GM18519 (cell line): ENCODE measurements around the gene FIBP.

Experiments
- ATAC-seq: cut with Tn5 transposase; IDR thresholded peaks from one replicate; pipeline ENCODE4 v1.9.1; 2021; ENCODE audit warnings: mild to moderate bottlenecking, moderate library complexity; ENCODE audit not compliant: unreplicated experiment, low FRiP score

The FIBP gene

DNA sequence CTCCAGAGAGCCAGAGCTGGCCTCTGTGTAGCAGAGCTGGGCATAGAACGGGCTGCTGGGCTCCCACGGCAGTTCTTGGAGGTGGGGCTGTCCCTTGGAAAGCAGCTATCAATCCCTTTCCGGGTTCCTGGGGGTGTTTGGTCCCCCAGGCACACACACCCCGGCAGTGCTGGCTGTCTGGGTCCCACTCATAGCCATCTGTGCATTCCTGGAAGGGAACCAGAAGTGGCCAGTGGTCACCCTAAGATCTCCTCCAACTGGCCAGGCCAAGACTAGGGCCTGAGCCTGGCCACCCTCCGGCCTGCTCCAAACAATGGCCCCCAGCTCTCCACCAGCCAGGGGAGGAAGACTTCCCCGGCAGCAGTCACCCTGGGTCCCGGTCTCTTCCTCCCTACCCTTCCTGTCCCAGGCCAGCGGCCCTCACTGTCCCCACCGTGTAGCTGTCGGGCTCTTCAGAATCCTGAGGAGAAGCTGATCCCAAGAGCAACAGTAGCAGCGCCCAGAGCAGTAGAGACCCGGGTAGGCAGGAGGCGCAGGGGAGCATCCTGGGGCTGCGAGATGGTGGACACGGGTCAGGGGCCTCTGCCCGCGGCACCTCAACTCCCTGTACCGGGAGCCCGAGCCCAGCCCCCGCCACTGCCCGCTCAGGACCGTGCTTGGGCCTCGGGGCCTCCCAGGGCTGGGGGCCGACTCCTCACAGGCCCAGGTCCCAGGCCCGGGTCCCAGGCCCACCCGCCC, 16.3 kb downstream of the FIBP start:
- ATAC-seq = no peak

DNA sequence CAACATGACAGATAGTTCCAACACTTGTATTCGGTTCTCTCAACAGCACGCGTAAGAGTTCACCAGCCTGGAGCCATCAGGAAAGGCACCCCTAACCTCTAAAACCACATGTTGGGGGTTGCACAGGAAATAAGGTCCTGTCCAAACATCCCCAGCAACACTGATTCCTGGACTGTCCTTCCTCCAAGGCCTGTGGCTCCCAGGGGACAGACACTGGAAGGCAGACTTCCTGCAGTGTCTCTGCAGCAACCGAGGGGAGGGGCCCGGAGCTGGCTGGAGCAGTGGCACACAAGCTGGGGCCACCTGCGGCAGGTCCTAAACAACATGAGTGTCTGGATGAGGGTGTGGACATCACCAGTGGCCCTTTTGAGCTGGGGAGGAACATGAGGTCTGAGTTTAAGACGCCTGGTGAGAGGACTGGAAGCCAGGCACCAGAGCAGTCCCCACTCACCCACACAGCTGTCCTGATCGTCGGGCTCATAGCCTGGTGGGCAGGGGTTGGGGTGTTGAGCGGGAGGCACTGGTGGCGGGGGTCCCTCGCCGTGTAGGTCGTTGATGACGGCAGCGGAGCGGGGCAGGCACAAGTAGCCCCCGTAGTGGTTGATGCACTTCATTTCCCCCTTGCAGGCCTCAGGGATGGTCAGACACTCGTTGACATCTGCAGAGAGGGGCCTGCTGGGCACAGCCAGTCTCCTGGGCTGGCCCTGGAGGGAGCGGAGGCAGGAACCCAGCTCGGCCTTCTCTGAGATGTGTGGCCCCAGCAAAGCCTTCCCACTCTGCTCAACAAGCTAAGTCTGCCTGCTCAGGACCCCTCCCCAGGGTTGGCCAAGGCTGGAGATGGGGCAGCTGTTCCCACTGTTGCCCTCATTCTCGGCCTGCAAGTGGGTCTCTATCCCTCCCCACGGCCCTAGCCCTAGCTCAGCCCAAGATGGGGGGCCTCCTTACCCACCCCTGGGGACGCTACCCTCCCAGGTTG, 17.3 kb downstream of the FIBP start:
- ATAC-seq = no peak

DNA sequence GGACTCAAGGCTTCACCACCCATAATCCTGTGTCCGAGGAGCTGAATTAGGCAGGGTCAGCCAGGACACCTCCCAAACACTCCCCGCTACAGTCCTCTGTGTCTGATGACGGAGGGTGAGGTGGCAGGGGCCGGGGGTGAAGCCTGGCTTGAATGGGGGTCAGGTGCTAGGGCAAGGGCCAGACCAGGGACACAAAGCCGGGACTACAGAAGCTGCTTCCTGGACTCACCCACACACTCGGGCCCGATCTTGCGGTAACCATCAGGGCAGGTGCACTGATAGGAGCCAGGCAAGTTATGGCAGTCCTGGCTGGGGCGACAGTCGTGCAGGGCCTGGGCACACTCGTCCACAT, 18.0 kb downstream of the FIBP start:
- no peak for ATAC-seq

DNA sequence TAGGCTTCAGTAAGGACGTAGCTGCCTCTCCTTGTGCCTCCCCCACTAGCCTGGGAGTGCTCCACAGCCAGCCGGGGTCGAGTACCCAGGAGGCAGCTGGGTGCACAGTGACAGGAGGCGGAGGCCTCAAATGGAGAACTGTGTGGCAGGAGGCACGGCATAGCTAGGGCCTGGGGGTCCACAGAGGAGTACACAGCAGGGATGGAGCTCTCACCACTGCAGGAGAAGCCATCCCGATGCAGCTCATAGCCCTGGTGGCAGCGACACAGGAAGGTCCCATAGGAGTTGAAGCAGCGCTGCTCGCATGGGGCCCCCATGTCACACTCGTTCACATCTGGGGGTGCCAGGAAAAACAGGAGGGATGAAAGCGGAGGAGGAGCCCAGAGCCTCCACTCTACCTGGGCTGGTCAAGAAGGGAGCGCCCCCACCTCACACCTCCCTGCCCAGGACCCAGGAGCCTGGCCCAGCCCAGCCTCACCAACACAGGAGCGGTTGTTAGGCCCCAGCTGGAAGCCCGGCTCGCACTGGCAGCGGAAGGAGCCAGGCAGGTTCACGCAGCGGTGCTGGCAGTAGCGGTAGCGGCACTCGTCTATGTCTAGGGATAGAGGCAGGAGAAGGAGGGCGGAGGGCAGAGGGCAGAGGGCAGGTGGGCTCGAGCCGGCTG, 18.5 kb downstream of the FIBP start:
- ATAC-seq = no peak

DNA sequence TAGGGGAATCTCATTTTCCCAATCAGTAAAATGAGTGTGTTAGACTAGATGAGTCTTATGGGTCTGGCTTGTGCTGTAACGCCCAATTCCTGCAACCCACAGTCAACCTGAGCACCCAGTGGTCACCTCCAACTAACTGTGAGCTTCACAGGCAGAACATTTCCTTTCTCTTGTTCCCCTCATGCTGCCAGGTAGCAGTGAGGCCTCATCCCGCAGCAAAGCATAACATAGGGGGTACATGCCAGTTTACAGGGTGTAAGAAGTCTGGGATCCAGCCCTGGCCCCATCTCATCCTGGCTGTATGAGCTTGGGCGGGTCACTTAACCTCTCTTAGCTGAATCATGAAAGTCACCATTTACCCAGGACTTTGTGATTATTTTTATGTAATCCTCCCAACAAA, 19.4 kb downstream of the FIBP start:
- ATAC-seq = no peak

DNA sequence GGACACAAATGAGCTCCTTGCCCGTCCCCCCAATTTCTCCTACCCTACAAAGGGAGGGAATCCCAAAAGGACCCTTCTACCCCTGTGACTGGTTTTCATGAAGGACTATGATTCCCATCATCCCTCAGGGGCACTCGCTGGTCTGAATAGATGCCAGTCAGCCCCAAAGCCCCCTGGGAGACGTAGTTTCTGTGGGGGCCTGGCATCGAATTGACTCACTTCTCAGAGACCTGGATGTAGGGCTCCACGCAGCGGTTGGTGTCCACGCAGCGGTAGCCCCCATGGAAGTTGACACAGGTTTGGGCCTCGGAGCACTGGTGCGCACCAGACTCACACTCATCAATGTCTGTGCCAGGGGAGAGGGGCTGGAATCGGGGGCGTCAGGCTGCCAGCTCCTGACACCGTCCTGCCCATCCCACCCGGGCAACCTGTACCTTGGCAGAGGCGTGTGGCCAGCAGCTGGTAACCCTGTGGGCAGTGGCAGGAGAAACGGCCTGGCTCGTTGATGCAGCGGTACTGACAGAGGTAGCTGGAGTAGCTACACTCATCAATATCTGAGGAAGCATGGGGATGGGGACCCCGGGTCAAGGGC, 20.1 kb downstream of the FIBP start:
- no peak for ATAC-seq

DNA sequence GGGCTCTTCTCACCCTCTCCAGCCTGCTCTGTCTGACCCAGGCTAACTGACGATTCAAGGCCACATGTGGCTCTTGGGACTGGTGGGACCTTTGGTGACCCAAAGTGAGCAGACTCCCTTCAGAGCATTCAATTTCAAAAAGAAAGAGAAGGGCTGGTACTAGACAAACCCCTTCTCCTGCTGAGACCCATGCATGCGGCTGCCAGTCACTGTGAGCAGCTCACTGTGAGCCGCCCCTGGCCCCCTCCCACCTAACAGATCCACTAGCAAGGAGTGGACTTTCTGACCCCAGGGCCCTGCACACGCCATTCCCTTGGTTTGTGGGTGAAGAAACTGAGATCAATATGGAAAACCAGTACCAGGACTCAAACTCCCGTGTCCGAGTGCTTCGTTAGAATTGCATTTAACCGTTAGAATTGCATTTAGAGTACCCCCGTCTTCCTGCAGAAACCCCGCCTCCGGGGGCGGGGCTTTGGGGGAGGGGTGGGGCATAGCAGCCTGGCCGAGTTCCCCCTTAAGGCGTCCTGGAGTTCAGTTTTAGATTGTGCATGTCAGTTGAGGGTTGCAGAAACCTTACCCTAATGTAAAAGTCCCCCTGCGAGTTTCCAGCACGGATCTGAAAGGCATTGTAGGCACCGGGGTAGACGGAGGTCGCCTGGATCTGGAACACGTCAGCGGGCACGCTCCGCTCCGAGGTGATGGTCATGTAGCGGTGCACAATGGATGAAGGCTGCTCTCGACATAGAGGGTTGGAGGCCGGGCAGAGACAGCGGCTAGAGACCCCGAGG, 20.8 kb downstream of the FIBP start:
- no peak for ATAC-seq

DNA sequence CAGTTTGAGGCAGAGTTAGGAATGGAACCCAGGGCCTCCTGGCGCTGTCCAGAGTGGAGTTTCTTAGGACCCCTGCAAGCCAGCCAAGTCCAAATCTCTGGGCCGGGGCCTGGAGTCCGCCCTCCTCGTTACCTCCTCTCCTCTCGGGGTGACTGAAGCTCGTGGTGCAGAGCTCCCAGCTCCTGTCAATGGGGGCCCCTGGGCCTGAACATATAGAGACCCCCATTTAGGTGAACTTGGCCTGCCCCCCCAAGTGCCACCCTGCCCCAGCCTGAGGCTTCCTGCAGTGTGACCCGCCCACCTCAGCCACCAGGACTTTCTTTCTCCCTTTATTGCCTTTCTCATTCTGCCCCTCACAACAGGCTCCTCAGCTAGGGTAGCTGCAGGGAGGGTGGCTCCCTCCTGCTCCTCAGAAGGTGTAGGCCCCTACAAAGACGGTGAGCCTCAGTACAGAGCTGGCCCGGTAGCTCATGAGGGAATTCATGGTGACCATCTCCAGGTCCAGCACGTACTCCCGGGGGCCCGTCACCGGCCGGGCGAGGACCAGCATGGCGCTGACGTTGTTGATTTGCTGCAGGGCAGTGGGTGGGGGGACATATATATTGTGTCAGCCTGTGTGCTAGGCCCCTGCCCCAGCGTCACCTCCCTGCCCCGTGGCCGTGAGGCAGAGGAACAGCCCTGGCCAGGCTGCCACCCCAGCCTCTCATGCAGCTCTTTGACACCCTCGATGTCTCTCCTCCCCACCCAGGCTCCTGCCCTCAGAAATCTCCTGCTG, 21.6 kb downstream of the FIBP start:
- no peak for ATAC-seq

DNA sequence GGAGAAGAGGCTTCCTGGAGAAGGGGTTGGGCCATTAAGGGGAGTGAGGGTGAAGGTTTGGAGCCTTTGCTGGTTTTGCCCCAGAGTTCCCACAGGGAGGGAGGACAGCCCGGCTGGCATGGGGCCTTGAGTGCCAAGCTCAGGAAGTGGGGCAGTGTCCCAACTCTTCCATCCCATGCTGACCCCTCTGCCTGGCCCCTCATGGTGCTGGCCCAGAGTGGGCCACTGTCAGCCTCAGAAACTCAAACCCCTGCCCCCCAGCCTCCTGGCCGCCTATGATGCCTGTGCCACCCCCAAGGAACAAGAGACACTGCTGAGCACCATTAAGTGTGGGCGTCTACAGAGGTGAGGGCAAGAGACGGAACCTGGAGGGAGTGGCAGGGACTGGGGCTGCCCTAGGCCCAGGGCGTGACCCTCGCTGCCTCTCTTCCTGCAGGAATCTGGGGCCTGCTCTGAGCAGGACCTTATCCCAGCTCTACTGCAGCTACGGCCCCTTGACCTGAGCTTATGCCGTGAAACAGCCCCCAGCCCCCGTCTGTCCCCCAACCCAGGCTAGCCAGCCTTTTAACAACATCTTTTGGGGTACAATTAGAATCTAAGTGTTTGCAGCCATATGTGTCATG, 22.6 kb downstream of the FIBP start:
- no peak for ATAC-seq

DNA sequence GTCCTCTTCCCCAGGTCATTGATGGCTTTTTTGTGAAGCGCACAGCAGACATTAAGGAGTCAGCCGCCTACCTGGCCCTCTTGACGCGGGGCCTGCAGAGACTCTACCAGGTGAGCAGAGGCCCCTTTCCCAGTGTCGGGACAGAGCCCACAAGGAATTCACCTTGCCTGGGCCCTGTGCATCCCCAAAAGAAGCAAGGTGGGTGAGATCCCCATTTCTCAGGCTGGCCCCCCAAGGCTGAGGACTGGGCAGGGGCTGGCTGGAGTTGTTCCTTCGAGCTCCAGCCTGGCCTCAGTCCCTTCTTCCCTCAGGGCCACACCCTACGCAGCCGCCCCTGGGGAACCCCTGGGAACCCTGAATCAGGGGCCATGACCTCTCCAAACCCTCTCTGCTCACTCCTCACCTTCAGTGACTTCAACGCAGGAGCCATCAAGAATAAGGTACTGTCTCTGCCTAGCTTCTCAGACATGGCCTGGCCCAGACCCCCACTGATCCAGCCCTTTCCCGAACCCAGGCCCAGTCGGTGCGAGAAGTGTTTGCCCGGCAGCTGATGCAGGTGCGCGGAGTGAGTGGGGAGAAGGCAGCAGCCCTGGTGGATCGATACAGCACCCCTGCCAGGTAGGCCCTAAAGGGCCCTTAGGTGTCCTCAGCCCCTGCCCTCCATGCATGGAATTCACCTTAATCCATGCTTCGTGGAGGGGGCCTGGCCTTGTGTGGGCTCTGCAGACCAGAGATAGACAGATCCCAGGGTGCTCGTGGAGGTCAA, 23.4 kb downstream of the FIBP start:
- ATAC-seq = no peak

DNA sequence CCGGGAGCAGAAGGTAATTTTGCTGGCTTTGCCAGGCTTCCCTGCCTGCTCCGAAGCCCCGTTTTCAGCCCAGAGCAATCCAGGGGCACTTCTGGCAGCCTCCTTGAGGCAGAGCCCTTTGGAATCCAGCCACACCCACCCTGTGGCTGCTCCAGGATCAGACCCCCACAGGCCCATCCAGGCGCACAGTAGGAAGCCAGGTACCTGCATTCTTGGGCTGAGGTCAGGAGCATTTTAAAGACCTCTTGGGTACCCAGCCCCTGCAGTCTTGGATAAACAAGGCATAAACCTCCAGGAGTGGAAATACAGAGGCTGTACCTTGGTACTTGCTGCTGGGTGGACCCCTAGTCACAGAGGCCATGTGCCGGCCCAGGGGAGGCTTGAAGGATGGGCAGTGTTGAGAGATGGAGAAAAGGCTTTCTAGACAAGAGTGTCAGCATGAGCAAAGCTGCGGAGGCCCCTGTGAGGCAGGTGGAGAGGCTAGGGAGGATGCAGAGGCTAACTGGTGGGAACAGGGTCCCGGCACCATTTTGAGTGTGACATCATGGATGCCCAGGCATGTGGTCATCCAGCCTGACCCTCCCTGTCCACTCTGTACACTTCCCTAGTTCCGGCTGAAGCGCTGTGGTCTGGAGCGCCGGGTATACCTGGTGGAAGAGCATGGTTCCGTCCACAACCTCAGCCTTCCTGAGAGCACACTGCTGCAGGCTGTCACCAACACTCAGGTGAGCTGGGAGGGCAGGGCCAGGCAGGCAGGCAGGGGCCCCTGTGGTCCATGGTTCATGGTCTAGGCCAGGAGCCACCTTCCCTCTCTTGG, 24.2 kb downstream of the FIBP start:
- no peak for ATAC-seq

DNA sequence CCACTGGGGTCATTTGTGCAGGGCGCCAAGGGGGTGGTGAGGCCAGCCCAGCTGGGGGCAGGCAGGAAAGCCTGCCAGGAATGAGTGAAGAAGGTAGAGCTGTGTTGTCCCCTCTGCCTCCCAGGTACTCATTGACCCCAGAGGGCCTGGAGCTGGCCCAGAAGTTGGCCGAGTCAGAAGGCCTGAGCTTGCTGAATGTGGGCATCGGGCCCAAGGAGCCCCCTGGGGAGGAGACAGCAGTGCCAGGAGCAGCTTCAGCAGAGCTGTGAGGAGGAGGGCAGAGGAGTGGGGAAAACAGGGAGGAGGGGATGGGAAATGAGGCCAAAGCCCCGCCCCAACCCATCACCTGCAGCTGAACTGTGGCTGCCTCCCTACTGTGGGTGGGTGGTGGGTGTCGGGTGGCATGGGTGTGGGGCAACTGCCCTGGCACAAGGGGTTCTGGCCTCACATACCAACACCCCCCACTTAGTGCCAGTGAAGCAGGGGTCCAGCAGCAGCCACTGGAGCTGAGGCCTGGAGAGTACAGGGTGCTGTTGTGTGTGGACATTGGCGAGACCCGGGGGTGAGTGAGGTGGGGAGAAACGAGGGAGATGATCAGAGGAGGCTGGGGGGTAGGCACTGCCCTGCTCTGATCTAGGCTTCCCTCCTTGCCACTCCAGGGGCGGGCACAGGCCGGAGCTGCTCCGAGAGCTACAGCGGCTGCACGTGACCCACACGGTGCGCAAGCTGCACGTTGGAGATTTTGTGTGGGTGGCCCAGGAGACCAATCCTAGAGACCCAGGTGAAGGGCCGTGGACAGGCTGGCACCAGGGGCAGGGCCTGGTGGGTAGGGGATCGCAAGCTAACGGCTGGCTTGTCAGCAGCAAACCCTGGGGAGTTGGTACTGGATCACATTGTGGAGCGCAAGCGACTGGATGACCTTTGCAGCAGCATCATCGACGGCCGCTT, 25.1 kb downstream of the FIBP start:
- no peak for ATAC-seq

DNA sequence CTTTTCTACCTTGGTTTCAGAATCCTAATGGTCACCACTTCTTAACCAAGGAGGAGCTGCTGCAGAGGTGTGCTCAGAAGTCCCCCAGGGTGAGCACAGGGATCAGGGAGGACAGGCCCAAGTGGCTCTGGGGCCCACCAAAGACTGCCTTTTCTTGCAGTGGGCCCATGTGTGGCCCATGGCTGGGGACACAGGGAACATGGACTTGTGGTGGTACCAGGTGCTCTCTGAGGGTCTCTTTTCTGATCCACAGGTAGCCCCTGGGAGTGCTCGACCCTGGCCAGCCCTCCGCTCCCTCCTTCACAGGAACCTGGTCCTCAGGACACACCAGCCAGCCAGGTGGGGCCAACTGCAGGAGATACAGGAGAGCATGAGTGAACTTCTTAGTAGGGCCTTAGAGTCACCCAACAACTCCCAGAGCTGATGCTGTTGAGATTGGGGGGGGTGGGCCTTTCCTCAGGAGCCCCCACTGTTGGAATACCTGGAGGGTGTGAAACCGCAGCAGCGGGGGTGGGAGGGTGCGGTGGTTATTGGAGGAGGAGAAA, 26.0 kb downstream of the FIBP start:
- no peak for ATAC-seq

DNA sequence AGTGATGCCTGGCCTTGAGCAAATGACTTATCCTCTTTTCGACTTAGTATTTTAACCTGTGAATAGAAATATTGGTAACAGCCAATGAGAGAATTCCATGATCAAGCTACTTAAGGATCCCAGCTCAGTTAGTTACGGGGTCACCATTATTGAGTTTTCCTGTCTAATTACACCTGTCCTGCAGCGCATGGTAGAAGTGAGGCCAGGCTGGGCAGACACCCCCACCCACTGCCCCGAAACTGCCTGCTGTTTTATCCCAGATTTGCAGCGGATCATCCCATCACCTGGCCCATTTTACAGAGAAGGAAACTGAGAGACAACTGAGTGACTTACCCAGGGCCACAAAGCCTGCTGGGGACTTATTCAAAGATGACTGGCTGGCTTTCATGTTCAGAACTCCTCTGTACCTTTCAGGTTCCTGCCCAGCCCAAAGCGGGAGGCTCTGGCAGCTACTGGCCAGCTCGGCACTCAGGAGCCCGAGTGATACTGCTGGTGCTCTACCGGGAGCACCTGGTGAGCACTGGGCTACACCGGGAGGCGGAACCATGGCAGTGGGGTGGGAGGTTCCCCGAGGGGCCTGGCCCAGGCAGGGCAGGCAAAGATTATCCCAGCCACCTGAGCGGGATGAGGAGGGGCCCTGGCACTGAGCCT, 26.6 kb downstream of the FIBP start:
- ATAC-seq = no peak

DNA sequence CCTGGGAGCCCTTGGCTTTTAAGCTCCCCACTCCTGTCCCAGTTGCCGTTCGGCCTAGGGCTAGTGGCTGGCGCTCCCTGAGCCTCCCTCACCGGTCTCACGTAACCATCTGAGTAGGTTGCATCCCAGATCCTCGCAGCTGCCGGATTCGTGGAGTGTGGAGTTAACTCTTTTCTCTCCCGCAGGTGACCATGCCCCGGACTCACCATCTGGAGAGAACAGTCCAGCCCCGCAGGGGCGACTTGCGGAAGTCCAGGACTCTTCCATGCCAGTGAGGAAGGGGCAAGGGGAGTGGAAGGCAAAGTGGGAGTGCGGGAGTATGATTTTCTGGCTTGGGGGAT, 27.1 kb downstream of the FIBP start:
- ATAC-seq = no peak
